Coronary artery (tissue), 2 donors: ENCODE measurements around the gene GOLGA3.

Source experiments
- DNase-seq: peaks from one replicate; pipeline ENCODE4 v3.0.0-alpha.2; 2017; ENCODE audit warnings: low spot score
- H3K27ac ChIP-seq, 2 donors: fragments of 200-600 bp; sonication (generic); one replicate each; pipeline ENCODE4 v1.5.1; 2016 to 2019
- H3K4me3 ChIP-seq: fragments of 200-600 bp; sonication (generic); 2 replicates; pipeline ENCODE4 v1.5.1; 2016; ENCODE audit warnings: mild to moderate bottlenecking, moderate library complexity
- CTCF ChIP-seq: fragments of 200-600 bp; sonication (generic); IDR thresholded peaks from one replicate; pipeline ENCODE4 v1.5.1; 2019; ENCODE audit warnings: antibody characterized with exemption

GOLGA3 gene

GRCh38 chr12:132734206-132734605 is 94.5 kb downstream of the GOLGA3 start:
- H3K27ac ChIP-seq: no peak overlapping the region
- no peak for TF ChIP-seq CTCF

GRCh38 chr12:132731574-132731973 is 97.1 kb downstream of the GOLGA3 start:
- no peak overlapping the region for H3K4me3 ChIP-seq
- H3K27ac ChIP-seq: no peak overlapping the region
- no peak for DNase-seq
- no peak for TF ChIP-seq CTCF

More at GRCh38 chr12:132734206-132734605, 94.5 kb downstream of the GOLGA3 start:
- no peak overlapping the region for H3K4me3 ChIP-seq
- DNase-seq: no peak

- Histone ChIP-seq H3K27ac (no peak overlapping the region), H3K4me3 (no peak overlapping the region)
- TF ChIP-seq CTCF: no peak
- DNase-seq: no peak
Observed at GRCh38 chr12:132730353-132730752, 98.3 kb downstream of the GOLGA3 start.

GRCh38 chr12:132729541-132730320 is 98.9 kb downstream of the GOLGA3 start:
- no peak for DNase-seq
- H3K27ac ChIP-seq: no peak overlapping the region
- no peak overlapping the region for H3K4me3 ChIP-seq
- no peak for TF ChIP-seq CTCF

GRCh38 chr12:132728502-132728901 is 100.2 kb downstream of the GOLGA3 start:
- Histone ChIP-seq H3K4me3 (no peak overlapping the region), H3K27ac (no peak overlapping the region)
- no peak for DNase-seq
- no peak for TF ChIP-seq CTCF

GRCh38 chr12:132727091-132727794 is 101.4 kb downstream of the GOLGA3 start:
- no peak for TF ChIP-seq CTCF

GRCh38 chr12:132726386-132726785 is 102.3 kb downstream of the GOLGA3 start:
- H3K27ac ChIP-seq: no peak overlapping the region
- no peak for TF ChIP-seq CTCF
- DNase-seq: no peak
- no peak overlapping the region for H3K4me3 ChIP-seq

More at GRCh38 chr12:132727091-132727794, 101.4 kb downstream of the GOLGA3 start:
- DNase-seq: no peak
- H3K27ac ChIP-seq: no peak overlapping the region
- H3K4me3 ChIP-seq: no peak overlapping the region
